SU-DHL-6 (cell line): Measurements from ENCODE around the gene PYY.

ENCODE experiments used
- EZH2phosphoT487 ChIP-seq: fragments of 200-600 bp; sonication (generic), shearing (Covaris generic); conservative IDR thresholded peaks from 2 replicates; pipeline ENCODE4 v1.6.1; 2018; ENCODE audit warnings: mild to moderate bottlenecking, antibody characterized with exemption, low read length, moderate library complexity, mixed read lengths
- TF ChIP-seq, protein P1 (sequence below): fragments of 200-600 bp; sonication (generic); IDR thresholded peaks from one replicate; pipeline ENCODE4 v1.5.1; 2017; ENCODE audit warnings: antibody characterized with exemption, mild to moderate bottlenecking, low read length, moderate library complexity; ENCODE audit not compliant: insufficient read depth, poor library complexity, severe bottlenecking

GRCh38 chr17:43976963-43977837, 23.5 kb upstream of the PYY start:
- TF ChIP-seq, protein P1, sequence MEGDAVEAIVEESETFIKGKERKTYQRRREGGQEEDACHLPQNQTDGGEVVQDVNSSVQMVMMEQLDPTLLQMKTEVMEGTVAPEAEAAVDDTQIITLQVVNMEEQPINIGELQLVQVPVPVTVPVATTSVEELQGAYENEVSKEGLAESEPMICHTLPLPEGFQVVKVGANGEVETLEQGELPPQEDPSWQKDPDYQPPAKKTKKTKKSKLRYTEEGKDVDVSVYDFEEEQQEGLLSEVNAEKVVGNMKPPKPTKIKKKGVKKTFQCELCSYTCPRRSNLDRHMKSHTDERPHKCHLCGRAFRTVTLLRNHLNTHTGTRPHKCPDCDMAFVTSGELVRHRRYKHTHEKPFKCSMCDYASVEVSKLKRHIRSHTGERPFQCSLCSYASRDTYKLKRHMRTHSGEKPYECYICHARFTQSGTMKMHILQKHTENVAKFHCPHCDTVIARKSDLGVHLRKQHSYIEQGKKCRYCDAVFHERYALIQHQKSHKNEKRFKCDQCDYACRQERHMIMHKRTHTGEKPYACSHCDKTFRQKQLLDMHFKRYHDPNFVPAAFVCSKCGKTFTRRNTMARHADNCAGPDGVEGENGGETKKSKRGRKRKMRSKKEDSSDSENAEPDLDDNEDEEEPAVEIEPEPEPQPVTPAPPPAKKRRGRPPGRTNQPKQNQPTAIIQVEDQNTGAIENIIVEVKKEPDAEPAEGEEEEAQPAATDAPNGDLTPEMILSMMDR, result no peak
- TF ChIP-seq EZH2phosphoT487, result no peak
